HepG2 (cell line): ENCODE data around the gene DCPS.

Experiments used
- BRD4 ChIP-seq: sonication (generic); formaldehyde crosslinking; IDR thresholded peaks from 2 replicates; pipeline ENCODE4 v1.4.0; 2020; ENCODE audit warnings: missing genetic modification reagents
- CEBPG ChIP-seq: IDR thresholded peaks from 2 replicates; pipeline ENCODE4 v1.6.1; 2016
- CTCF ChIP-seq: sonication (generic); formaldehyde crosslinking; IDR thresholded peaks from 2 replicates; pipeline ENCODE4 v1.5.0; 2020; ENCODE audit warnings: mild to moderate bottlenecking, missing genetic modification reagents, moderate library complexity
- ELF4 ChIP-seq: sonication (generic); formaldehyde crosslinking; IDR thresholded peaks from 2 replicates; pipeline ENCODE4 v1.5.0; 2020; ENCODE audit warnings: missing genetic modification reagents, mild to moderate bottlenecking, moderate library complexity, borderline replicate concordance
- EP300 ChIP-seq, 3 experiments: sonication (generic) in 1 of 3; formaldehyde crosslinking in 1 of 3; IDR thresholded peaks; 2 replicates each; pipeline versions ENCODE4 v1.5.1 to v1.6.1; 2011 to 2020; ENCODE audit warnings: low read depth in 2 of 3, low read length in 2 of 3, borderline replicate concordance in 1 of 3, improper control_type of control experiment in 1 of 3, mild to moderate bottlenecking in 1 of 3, missing genetic modification reagents in 1 of 3, moderate library complexity in 1 of 3
- MAX ChIP-seq: IDR thresholded peaks from 2 replicates; pipeline ENCODE4 v1.6.1; 2012; ENCODE audit warnings: inconsistent platforms
- PAX8 ChIP-seq: sonication (generic); formaldehyde crosslinking; IDR thresholded peaks from 2 replicates; pipeline ENCODE4 v1.8.0; 2022; ENCODE audit warnings: mild to moderate bottlenecking, missing genetic modification reagents, borderline replicate concordance
- PHF8 ChIP-seq: sonication (generic); formaldehyde crosslinking; IDR thresholded peaks from 2 replicates; pipeline ENCODE4 v1.5.0; 2020; ENCODE audit warnings: missing genetic modification reagents
- TARDBP ChIP-seq: sonication (generic); formaldehyde crosslinking; IDR thresholded peaks from 2 replicates; pipeline ENCODE4 v1.8.0; 2022; ENCODE audit warnings: mild to moderate bottlenecking, missing genetic modification reagents
- TEAD3 ChIP-seq: optimal IDR thresholded peaks from 2 replicates; pipeline ENCODE3; 2016; ENCODE audit warnings: borderline replicate concordance
- ZNF354B ChIP-seq: sonication (generic); formaldehyde crosslinking; IDR thresholded peaks from 2 replicates; pipeline ENCODE4 v1.8.0; 2022; ENCODE audit warnings: mild to moderate bottlenecking, missing genetic modification reagents

GRCh38 chr11:126327281-126328000 lies 23.6 kb downstream of the DCPS start:
- TF ChIP-seq PHF8 (no peak), CEBPG (CRISPR knock-in tag) (no peak), CTCF (CRISPR knock-in tag) (no peak), EP300 (IDR thresholded peaks at IDR 0.05; ENCODE audit: low read depth in 2 of 2, low read length in 2 of 2) (no peak), EP300 (CRISPR knock-in tag; IDR thresholded peaks at IDR 0.05; ENCODE audit: borderline replicate concordance) (no peak), ZNF354B (CRISPR knock-in tag) (no peak), MAX (no peak), TEAD3 (CRISPR knock-in tag) (no peak), TARDBP (no peak), BRD4 (no peak), ELF4 (CRISPR knock-in tag) (no peak), PAX8 (CRISPR knock-in tag) (no peak)
